ENCODE results near the gene SPTBN1.

Gene SPTBN1

GRCh38 chr2:54534221-54534620 lies 78.1 kb downstream of the SPTBN1 start:
- DNase-seq: no peak

- no peak for DNase-seq
These were observed 78.5 kb downstream of the SPTBN1 start for GRCh38 chr2:54534625-54535024.

DNA sequence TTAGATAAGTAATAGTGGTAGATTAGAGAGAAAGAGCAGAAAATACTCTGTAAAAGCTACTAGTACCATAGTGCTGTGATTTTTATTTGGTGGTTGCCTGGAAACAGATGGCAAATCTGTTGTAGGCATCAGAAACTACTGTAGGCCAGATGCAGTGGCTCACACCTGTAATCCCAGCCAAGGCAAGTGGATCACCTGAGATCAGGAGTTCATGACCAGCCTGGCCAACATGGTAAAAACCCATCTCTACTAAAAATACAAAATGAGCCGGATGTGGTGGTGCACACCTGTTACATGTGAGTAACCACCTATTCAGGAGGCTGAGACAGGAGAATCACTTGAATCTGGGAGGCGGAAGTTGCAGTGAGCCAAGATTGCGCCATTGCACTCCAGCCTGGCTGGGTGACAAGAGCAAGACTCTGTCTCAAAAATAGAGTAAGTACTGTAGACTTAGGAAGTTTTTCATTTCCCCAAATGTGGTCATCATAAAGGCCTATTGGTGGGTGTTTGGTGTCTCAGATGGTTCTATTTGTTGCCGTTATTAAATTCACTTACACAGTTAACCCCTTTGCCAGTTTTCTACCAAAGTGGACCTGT lies 79.6 kb downstream of the SPTBN1 start:
- no peak for DNase-seq

GRCh38 chr2:54536720-54537119 lies 80.6 kb downstream of the SPTBN1 start:
- DNase-seq: no peak

- no peak for DNase-seq
These were observed 82.4 kb downstream of the SPTBN1 start for GRCh38 chr2:54538537-54538936.

DNA sequence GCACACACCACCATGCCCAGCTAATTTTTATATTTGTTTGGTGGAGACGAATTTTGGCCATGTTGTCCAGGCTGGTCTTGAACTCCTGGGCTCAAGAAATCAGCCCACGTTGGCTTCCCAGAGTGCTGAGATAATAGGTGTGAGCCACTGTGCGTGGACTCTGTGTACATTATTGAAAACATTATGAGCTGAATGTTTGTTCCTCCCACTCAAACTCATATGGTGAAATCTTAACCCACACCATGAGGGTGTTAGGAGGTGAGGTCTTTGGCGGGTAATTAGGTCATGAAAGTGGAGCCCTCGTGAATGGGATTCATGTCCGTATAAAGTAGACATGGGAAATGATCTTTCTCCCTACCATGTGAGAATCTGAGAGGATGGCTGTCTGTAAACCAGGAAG lies 83.6 kb downstream of the SPTBN1 start:
- DNase-seq: no peak

GRCh38 chr2:54540194-54540593 lies 84.1 kb downstream of the SPTBN1 start:
- no peak for DNase-seq

- no peak for DNase-seq
These were observed 85.9 kb downstream of the SPTBN1 start for GRCh38 chr2:54541995-54542394.

DNA sequence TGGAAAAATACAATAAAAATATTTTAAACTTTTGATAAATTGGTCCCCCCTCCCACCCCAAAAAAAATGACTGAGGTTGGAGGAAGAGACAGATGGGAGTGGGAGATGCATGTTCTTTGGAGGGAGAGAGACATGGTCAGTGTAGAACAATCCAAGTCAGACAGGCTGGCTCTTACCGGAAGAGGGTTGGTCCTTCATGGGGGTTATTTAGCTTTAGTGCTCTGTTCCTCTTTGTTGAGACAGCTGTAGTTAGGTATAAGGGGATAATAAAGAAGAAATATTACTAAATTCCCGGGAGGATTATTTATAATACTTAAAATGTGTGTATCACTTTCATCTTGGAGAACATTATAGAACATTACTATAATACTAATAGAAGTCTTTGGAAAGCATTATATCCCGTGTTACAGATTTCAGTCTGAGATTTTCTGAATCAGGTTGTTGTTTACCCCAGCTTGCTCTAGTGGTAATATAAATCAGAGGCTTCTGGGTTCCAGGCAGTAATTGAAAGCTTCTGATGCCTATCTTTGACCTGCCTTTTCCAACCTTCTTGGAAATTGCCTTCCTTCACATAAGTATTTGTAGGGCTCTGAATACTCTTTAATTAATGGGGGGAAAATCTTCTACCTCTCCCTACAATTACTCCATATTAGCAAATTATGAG lies 87.7 kb downstream of the SPTBN1 start:
- DNase-seq: no peak

- peak; percentile 54 for DNase-seq
These were observed 89.7 kb downstream of the SPTBN1 start for GRCh38 chr2:54545702-54546450.

DNA sequence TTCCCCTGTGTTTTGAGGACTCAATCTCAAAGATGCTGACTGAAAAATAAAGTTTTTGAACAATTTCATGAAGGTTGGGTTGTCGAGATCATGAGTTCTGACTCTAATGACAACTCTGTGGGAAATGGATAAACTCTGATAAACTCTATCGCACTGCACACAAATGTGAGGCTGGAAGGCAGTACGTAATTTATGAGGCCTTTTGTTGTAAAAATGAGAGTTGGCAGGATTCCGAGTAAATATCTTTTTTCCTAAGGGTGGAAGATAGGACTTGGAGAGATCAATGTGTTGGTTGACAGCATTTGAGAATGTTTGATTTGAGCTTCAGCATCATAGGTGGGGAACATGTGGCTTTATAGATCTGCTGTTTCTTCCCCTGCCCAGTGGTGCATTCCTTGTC lies 90.4 kb downstream of the SPTBN1 start:
- DNase-seq: no peak

GRCh38 chr2:54546923-54547720 lies 91.0 kb downstream of the SPTBN1 start:
- DNase-seq: no peak

DNA sequence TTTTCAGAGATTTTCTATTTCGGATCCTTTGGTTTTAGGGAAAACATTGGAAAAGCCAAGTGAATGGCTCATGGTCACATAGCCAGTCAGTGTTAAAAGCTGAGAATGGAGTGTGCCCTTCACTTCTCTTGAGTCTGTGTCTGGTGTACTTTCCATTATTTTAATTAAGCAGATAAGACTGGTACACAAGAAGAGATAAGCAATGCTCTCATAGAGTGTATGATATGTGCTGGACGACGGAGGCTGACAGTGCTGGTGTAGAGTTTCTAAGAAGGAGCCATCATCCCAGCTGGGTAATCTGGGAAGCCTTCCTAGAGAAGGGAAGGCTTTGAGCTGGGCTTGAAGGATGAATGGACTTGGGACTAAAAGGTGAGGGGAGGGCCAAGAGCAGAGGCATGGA lies 93.3 kb downstream of the SPTBN1 start:
- no peak for DNase-seq

DNA sequence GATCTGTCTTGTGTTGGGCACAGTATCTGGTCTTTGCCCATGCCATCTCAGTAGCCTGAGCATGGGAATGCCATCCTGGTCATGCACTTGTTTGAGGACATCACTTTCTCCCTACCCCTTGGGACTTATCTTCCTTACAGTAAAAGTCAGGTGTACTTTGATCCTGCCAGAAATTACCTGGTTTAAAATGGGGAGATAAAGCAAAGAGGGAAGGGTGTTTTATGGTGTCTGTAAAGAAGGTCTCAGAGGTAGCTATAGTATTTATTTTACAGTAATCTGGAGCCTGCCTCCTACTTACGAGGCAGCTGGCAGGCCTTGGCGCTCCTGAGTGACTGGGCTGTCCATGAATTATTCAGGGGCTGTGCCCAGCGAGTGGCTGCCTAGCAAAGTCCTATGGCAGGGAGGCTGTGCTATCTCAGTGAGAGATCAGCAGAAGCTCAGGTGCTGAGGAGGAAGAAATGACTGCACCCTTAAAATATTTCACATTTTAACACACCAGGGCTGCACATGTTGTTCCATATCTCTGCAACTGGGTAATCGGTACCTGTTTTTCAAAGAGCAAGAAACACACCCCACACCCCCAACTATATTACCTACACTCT lies 93.9 kb downstream of the SPTBN1 start:
- DNase-seq: no peak

DNA sequence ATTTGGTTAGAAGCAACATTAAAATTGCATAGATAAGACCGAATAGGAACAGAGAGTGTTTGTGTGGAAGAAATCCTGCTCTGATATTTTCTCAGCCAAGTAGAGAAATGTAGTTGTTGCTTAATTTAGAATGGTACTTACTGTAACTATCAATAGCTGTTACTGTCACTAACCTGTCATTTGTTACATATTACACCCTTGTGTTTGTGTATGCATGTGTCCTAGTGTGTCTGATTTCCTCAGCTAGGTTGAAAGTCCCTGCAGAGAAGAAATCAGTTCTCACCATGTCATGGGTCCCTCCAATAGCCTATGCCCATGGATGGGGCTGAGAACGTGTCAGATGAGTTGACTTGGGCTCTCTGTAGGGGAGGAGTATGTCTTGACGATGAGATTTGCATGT lies 94.4 kb downstream of the SPTBN1 start:
- DNase-seq: no peak

GRCh38 chr2:54551123-54551756 lies 95.1 kb downstream of the SPTBN1 start:
- DNase-seq: no peak

GRCh38 chr2:54553075-54553474 lies 96.9 kb downstream of the SPTBN1 start:
- DNase-seq: no peak

DNA sequence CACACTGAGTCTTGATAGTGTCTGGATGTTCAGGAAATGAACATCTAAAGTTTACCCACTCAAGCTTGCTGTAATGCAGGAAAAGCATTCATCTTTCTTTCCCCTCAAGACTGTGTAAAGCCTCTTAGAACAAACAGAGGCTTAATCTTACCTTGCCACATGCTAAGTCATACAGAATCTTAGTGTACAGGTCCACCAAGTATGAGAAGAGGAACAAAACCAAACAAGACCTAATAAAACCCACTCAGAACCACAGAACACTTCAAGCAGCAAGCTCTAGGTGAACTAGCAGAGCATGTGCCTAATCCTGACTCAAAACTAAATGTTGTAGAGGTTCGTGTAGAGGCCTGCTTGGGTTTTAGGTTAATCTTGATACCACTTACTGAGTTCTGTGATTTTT lies 97.6 kb downstream of the SPTBN1 start:
- DNase-seq: no peak

DNA sequence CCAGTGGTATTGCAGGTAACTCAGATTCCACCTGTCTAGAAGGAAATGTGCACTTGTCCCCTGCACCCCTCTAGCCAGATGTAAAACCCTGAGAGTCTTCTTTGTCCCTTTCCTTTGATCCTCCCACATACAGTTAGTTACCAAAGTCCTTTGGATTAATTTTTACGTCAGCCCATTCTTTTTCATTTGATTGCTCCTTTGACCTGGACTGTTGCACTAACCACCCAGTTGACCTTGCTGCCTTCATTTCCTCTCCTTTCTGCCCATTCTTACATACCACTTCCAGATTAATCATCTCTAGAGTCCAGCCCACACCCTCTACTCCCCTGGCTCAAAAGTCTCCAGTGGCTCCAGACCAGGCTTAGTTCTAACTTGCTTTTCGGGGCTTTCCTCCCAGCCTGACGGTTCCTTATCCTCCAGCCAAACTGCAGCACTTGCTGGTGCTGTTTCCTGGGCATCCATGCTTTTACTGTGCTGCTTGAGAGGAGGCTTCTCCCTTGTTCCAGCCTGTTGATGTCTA lies 99.3 kb downstream of the SPTBN1 start:
- DNase-seq: no peak

- DNase-seq: no peak
These were observed 100.5 kb downstream of the SPTBN1 start for GRCh38 chr2:54556621-54557121.

DNA sequence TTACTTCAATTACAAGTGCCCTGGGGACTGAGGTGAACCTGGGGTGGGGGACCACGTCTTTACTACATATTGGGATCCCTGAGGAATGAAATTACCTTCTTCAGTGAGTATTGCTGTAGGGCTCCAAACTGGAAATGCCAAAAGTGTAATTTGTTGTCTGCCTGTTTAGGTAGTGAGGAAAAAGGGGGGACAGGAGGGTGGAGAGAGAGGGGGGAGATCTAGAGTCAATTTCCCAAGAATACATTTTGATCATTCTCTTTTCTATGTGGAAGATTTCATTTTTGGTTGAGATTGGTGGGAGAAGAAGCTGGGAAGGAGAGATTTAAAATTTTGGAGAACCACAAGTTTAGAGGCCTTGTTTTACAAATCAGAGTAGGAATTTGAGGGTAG lies 101.1 kb downstream of the SPTBN1 start:
- DNase-seq: no peak

- peak; percentile 70 for DNase-seq
These were observed 101.6 kb downstream of the SPTBN1 start for GRCh38 chr2:54557601-54558187.
